T-helper 1 cell treated with Interleukin-12 subunit alpha and Interleukin-12 subunit beta and Interleukin-4 antibody, amounts not matched to agents 30 ng/mL and 1 ng/mL, for 36 hours (primary cell): ENCODE measurements around the gene TAS1R3. TPM values are rescaled to one million over a fixed set of nuclear protein-coding genes. Genes with fewer than 3 reads are reported as not detected.

ENCODE experiments used
- intact Hi-C: fragments of 100-400 bp; cut with micrococcal nuclease; formaldehyde crosslinking; loops from one replicate; pipeline ENCODE4 v1.15.1; 2024
- total RNA-seq: library from RNA; stranded (reverse); gene quantifications from 2 replicates; pipeline ENCODE4 v1.2.3, GENCODE V29; 2022

TAS1R3 gene
- total RNA-seq, 1 donor from 2014 or later: 1.2 TPM

DNA sequence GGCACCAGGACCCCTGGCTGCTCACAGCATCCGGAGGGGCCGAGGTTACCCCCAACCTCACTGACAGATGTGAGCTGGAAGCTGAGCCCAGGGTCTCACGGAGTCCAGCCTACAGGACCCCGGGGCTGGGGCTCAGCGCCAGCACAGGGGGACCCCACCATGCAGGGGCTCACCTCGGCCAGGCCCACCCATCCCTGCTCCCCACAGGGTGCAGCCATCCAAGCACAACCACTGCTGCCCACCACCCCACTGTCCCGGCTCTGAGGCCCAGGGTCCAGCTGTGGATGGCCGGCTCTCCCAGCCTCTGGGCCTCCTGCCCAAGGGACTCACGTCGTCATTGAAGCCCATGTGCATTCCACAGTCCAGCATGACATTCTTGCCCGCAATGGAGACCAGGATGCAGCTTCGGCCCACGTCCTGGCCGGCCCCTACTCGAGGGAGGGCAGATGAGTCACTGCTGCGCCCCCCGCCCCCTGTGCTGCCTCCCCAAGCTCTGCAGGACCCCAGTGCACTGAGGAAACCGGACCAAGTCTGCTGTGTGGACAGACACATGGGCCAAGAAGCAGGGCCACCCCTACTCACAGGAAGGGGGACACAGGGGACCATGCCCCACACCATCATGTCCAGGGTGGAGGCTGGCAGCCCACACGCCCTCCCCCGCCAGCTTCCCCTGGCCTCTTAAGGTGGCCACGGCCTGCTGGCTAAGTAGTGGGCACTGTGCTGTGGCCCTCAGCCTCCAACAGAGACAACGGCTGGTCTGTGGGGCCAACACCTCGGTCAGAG, 10.2 kb upstream of the TAS1R3 start:
- intact Hi-C loops: no loop called here

DNA sequence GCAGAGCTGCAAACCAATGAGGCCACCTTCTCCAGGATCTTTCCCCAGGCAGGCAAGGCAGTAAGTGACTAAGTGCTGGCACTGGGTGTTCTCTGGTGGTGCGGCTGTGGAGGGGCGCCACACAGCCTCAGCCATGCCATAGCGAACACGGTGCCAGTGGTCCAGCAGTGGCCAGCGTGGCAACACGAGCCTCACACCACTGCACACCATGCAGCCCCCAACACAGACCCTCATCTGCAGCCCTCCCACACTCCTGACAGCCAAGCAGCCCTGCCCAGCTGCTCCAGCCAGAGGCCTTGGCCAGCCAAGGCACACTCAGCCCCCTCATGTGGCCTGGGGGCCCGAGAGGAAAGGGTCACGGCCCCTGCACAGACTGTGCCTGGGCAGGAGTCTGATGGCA, 9.6 kb upstream of the TAS1R3 start:
- intact Hi-C loops: no loop called here

- intact Hi-C loops: no loop called here
Measured at GRCh38 chr1:1322418-1322817, 8.7 kb upstream of the TAS1R3 start.

DNA sequence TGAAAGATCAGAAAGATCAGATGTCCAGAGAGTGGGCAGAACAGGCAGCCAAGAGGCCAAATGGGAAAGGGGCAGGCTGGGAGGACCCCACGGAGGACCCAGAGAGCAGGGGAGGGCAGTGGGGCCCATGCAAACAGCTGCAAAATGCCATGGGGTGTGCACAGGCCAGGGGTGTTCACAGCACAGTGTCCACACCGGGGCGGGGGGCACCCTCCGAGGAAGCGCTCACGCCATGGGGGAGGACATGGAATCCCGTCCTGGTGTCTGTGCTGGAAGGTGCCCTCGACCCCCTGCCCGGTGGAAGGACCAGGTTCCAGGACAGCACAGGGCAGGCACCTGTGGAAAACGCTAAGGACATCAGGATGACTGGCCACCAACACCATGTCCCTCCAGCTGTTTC, 8.1 kb upstream of the TAS1R3 start:
- intact Hi-C loops: no loop called here

GRCh38 chr1:1324084-1324523, 7.0 kb upstream of the TAS1R3 start:
- intact Hi-C loops: loop anchor here (1.0 to 2.0 kb wide), 5 partner anchors 16 to 208 kb away; partner anchors contain the start of genes AURKAIP1, C1orf159, CCNL2 and DVL1

DNA sequence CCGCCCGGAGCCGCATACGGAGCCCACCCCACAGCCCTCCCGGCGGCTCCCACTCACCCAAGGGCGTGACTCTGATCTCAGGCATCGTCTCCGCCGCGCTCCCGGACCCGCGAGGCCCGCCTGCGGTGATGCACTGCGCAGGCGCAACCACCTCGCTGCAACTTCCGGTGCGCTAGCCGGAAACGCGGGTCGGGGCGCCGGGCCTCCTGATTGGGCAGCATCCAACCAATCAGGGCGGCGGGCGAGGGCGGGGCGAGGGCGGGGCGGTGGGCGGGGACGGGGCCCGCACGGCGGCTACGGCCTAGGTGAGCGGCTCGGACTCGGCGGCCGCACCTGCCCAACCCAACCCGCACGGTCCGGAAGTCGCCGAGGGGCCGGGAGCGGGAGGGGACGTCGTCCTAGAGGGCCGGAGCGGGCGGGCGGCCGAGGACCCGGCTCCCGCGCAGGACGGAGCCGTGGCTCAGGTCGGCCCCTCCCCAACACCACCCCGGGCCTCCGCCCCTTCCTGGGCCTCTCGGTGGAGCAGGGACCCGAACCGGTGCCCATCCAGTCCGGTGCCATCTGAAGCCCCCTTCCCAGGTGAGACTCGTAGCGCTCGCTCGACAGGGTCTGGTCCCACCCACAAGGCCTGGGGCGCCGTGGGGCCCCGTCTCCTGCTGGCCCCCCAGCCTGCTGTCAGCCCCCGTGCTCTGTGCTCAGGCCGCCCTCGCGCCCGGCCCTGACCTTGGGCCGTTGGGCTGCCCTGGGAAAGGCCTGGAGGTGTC, 6.4 kb upstream of the TAS1R3 start, which contains the start of the genes CPTP and INTS11:
TSS of gene CPTP (plus strand) at position 279 of the 764 bp plus-strand sequence. CDS start 2,109 bp downstream, outside the sequence.
TSS of gene INTS11 (minus strand) at position 137 of the 764 bp plus-strand sequence. CDS start at position 85, 52 bp downstream.
- intact Hi-C loops: loop anchor here (1.0 to 2.0 kb wide), 5 partner anchors 16 to 208 kb away; partner anchors contain the start of genes AURKAIP1, C1orf159, CCNL2 and DVL1

- intact Hi-C loops: loop anchor here (2.0 kb wide), 1 partner anchor 23 kb away; the partner anchor contains the start of gene DVL1
Measured at GRCh38 chr1:1325288-1326074, 5.6 kb upstream of the TAS1R3 start.

GRCh38 chr1:1326075-1326605, 4.9 kb upstream of the TAS1R3 start:
- intact Hi-C loops: no loop called here

DNA sequence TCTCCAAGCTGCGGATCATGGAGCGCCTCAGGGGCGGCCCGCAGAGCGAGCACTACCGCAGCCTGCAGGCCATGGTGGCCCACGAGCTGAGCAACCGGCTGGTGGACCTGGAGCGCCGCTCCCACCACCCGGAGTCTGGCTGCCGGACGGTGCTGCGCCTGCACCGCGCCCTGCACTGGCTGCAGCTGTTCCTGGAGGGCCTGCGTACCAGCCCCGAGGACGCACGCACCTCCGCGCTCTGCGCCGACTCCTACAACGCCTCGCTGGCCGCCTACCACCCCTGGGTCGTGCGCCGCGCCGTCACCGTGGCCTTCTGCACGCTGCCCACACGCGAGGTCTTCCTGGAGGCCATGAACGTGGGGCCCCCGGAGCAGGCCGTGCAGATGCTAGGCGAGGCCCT, 3.8 kb upstream of the TAS1R3 start:
- intact Hi-C loops: no loop called here

- intact Hi-C loops: no loop called here
Measured at GRCh38 chr1:1328254-1328653, 2.8 kb upstream of the TAS1R3 start.

- intact Hi-C loops: no loop called here
Measured at GRCh38 chr1:1329304-1330210, 1.5 kb upstream of the TAS1R3 start.

DNA sequence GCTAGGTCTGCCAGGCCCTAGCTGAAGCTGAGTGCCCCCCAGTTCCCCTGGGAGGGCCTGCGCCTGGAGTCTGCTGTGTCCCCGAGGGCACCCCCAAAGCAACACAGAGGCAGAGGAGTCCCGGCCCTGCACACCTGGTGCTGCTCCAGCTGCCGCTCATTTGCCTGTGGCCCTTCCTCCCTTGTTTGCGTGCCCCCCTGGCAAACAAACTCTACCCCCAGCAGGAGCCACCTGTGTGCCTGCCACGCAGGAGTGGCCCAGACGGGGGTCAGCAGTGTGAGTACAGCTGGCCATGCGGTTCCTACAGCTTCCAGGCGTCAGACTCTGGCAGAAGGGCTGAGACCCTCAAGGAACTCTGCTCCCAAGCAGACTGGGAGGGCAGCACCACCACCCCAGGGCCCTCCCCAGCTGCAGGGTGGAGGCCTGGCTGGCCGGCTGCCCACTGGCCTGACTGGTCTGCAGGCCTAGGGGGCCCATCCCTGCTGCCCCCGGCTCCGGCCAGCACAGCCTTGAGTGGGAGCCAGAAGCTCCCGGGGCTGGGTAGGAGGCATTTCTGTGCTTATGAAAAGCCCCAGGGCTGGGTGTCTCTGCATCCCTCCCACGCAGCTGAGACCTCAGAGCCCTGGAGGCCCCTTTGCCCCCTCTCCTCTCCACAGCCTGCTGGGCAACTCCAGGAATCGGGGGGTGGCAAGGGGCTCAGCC, 563 bp upstream of the TAS1R3 start:
- intact Hi-C loops: no loop called here

DNA sequence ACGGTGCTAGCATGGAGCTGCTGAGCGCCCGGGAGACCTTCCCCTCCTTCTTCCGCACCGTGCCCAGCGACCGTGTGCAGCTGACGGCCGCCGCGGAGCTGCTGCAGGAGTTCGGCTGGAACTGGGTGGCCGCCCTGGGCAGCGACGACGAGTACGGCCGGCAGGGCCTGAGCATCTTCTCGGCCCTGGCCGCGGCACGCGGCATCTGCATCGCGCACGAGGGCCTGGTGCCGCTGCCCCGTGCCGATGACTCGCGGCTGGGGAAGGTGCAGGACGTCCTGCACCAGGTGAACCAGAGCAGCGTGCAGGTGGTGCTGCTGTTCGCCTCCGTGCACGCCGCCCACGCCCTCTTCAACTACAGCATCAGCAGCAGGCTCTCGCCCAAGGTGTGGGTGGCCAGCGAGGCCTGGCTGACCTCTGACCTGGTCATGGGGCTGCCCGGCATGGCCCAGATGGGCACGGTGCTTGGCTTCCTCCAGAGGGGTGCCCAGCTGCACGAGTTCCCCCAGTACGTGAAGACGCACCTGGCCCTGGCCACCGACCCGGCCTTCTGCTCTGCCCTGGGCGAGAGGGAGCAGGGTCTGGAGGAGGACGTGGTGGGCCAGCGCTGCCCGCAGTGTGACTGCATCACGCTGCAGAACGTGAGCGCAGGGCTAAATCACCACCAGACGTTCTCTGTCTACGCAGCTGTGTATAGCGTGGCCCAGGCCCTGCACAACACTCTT, 1.1 kb downstream of the TAS1R3 start:
- intact Hi-C loops: no loop called here

GRCh38 chr1:1332774-1333480, 1.8 kb downstream of the TAS1R3 start:
- intact Hi-C loops: no loop called here

- intact Hi-C loops: no loop called here
Measured at GRCh38 chr1:1333551-1334241, 2.6 kb downstream of the TAS1R3 start.

- intact Hi-C loops: no loop called here
Measured at GRCh38 chr1:1334835-1335234, 3.8 kb downstream of the TAS1R3 start.

DNA sequence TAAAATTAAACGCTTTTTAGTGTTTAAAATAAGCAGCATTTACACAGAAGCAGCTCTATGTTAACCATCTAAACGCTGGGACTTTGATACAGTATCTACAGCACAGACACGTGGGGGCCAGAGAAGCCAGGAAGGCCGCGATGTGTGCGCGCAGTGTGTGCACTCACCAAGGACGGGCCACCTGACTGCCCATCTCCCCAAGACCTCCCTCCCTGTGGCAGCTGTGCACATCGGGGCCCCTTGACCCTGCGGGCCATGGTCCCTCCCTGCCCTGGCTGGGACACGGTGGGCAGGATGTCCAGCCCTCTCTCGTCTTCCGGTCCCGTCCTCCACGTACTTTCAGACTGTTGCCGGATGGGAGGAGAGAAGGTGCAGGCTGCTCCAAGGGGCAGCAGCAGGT, 4.2 kb downstream of the TAS1R3 start:
- intact Hi-C loops: no loop called here
